ENCODE results near the gene GPR160. TPM values are rescaled to one million over a fixed set of nuclear protein-coding genes. Genes with fewer than 3 reads are reported as not detected.

Gene GPR160
- total and polyA plus RNA-seq, 10 of the 15 experiments (the other 5 are each of a cell fraction or from before 2014, with no cell fraction given): 1.2 to 57.7 (median 30.9) TPM

GRCh38 chr3:170056710-170057454 is 19.1 kb downstream of the GPR160 start (continued):
- no peak for TF ChIP-seq SPI1 (IDR thresholded peaks at IDR 0.05; ENCODE audit: borderline replicate concordance, insufficient read depth, low read depth, low read length)
- TF ChIP-seq FOS (IDR thresholded peaks at IDR 0.05; ENCODE audit: borderline replicate concordance, extremely low read depth, insufficient read length): no peak
- TF ChIP-seq PAX5 (IDR thresholded peaks at IDR 0.05; ENCODE audit: borderline replicate concordance, low read depth, low read length): peak; percentile 96
- no peak for TF ChIP-seq HSF1 (IDR thresholded peaks at IDR 0.05; ENCODE audit: low read depth, low read length)
- TF ChIP-seq ZNF622 (IDR thresholded peaks at IDR 0.05): no peak
- peak; percentile 71 for TF ChIP-seq CREB1 (IDR thresholded peaks at IDR 0.05; ENCODE audit: low read depth)
- no peak for TF ChIP-seq LARP7 (IDR thresholded peaks at IDR 0.05)
- TF ChIP-seq ESRRA (IDR thresholded peaks at IDR 0.05; ENCODE audit: low read length): no peak
- peak; percentile 73 for TF ChIP-seq PML (IDR thresholded peaks at IDR 0.05; ENCODE audit: low read length)
- no peak for TF ChIP-seq MLLT1 (IDR thresholded peaks at IDR 0.05)
- no peak for TF ChIP-seq ZBTB4 (CRISPR knock-in tag; IDR thresholded peaks at IDR 0.05)
- TF ChIP-seq RAD21 (IDR thresholded peaks at IDR 0.05; ENCODE audit: insufficient read depth, low read depth, low read length): no peak
- no peak for TF ChIP-seq CTCF (IDR thresholded peaks at IDR 0.05 in 2 of 3, conservative IDR thresholded peaks at IDR 0.05 in 1 of 3; ENCODE audit: control insufficient read depth in 2 of 3, extremely low read depth in 1 of 3, insufficient read depth in 1 of 3, low read depth in 3 of 3, low read length in 3 of 3)
- no peak for TF ChIP-seq TCF12 (IDR thresholded peaks at IDR 0.05; ENCODE audit: low read depth, low read length)
- peak; percentile 89 for TF ChIP-seq IRF4 (IDR thresholded peaks at IDR 0.05; ENCODE audit: low read depth, low read length)
- TF ChIP-seq SMAD5 (IDR thresholded peaks at IDR 0.05; ENCODE audit: low read depth): no peak
- peak; percentile 92 for TF ChIP-seq MEF2A (IDR thresholded peaks at IDR 0.05; ENCODE audit: insufficient read depth, low read depth, low read length)
- TF ChIP-seq TARDBP (IDR thresholded peaks at IDR 0.05; ENCODE audit: borderline replicate concordance): no peak
- no peak for TF ChIP-seq POLR2AphosphoS2 (IDR thresholded peaks at IDR 0.05; ENCODE audit: low read depth, low read length)
- TF ChIP-seq CHD4 (IDR thresholded peaks at IDR 0.05): no peak
- TF ChIP-seq SREBF2 (IDR thresholded peaks at IDR 0.05; ENCODE audit: low read length): no peak
- TF ChIP-seq BRCA1 (IDR thresholded peaks at IDR 0.05; ENCODE audit: low read depth, low read length): no peak
- TF ChIP-seq ZBED1 (IDR thresholded peaks at IDR 0.05; ENCODE audit: borderline replicate concordance): peak; percentile 86; the same call in 1 of the 2 replicates
- no peak for TF ChIP-seq POLR2AphosphoS5 (IDR thresholded peaks at IDR 0.05; ENCODE audit: low read length)
- TF ChIP-seq DPF2 (IDR thresholded peaks at IDR 0.05): peak; percentile 42; the same call in 1 of the 2 replicates
